HG03064 (cell line): ENCODE data around the gene DUOXA1.
"Not testable (repeated sequence)": the region's sequence is repeated elsewhere in the genome, so short reads cannot be mapped to it uniquely, and the experiment has no call there.

Source experiments
- ATAC-seq: cut with Tn5 transposase; IDR thresholded peaks from one replicate; pipeline ENCODE4 v1.9.1; 2021; ENCODE audit warnings: low read depth; ENCODE audit not compliant: unreplicated experiment

Gene DUOXA1

GRCh38 chr15:45151998-45152828 is 22.5 kb upstream of the DUOXA1 start:
- ATAC-seq: no peak

DNA sequence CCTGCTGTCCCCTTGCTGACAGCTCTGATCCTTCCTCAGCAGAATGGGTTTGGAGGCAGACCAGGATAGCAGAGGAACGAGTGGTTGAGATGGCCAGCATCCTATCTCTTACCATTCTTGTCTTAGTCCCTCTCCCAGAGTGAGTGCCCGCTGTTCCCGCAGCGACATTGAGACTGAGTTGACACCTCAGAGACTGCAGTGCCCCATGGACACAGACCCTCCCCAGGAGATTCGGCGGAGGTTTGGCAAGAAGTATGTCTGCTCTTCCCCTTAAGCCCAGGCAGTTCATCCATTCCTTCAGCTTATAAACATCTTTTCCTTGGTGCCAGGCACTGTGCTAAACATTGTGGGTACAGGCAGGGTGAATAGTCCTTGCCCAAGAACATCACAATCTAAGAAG is 21.3 kb upstream of the DUOXA1 start:
- ATAC-seq: no peak

DNA sequence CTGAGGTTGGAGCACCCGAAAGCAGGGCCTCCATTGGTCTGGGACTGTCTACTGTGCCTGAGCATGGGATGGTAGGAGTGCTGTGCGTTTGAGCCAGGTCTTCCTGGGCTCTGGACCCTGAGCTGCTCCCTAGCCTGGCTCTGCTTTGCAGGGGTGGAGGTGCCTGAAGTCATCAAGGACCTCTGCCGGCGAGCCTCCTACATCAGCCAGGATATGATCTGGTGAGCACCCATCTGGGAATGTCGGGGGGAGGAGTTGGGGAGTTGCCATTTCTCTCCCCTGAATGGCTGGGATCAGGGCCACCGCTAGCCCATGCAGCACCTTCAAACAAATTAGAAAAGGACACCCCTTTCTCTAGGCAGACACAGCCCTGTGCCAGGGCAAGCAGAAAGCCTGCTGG is 20.8 kb upstream of the DUOXA1 start:
- no peak for ATAC-seq

DNA sequence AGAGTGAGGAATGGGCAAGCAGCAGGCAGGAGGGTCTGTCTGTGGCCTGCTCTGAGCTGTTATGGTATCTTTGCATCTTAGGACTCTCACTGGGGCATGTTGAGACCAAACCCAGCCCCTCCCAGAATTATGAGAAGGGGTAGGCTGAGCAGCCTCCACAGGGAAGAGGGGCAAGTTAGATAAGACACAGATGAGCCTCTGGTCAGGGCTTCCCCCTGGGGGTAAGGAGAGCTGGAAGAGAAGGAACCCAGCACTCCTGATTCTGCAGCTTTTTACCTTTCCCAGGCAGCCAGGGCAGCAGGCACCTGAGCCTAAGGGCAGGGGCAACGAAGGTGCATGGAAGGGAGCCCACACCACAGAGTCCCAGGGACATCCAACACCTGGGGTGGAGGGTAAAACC is 19.4 kb upstream of the DUOXA1 start:
- ATAC-seq: no peak

- ATAC-seq: no peak
Observed at GRCh38 chr15:45148076-45149059, 18.7 kb upstream of the DUOXA1 start.

DNA sequence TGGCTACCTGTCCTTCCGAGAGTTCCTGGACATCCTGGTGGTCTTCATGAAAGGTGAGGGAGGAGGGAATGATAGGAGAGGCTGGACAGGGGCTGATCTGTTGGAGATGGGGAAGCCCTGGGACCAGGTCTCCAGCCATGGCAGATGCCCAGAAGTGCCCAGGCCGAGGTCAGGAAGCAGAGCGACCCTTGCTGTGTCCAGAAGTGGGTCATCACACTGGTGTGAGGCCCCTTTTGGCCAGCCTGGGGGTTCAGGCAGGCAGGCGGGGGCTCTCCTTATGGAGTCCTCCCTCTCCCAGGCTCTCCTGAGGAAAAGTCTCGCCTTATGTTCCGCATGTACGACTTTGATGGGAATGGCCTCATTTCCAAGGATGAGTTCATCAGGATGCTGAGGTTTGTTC is 17.9 kb upstream of the DUOXA1 start:
- ATAC-seq: no peak

DNA sequence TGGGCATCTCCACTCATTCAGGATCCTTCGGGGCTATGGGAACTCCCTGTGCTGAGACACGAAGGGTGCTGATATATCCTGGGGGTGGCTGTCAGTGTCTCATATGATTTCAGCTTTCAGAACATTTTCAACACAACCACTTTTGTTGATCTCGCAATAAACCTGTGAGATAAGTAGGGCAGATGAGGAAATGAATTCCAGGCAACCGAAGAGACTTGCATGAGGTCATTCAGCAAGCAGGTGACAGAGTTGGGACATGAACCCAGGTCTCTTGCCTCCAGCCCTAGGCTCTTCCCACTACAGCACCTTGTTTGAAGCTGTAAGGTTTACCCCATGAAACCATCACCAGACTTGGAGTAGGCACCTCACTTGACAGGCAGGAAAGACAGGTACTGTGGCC is 16.7 kb upstream of the DUOXA1 start:
- ATAC-seq: no peak

- ATAC-seq: no peak
Observed at GRCh38 chr15:45144775-45145174, 15.1 kb upstream of the DUOXA1 start.

DNA sequence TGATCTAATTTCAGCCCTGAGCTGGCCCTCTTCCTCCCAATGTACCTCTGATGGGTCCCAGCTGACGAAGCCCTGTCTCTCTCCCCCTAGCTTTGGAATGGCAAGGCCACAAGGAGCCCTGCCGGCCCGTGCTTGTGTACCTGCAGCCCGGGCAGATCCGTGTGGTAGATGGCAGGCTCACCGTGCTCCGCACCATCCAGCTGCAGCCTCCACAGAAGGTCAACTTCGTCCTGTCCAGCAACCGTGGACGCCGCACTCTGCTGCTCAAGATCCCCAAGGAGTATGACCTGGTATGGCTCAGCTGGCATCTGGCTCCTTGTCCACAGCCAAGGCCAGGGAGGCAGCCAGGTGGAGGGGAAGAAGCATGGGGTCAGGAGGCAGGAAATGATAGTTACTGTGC is 14.3 kb upstream of the DUOXA1 start:
- ATAC-seq: no peak

DNA sequence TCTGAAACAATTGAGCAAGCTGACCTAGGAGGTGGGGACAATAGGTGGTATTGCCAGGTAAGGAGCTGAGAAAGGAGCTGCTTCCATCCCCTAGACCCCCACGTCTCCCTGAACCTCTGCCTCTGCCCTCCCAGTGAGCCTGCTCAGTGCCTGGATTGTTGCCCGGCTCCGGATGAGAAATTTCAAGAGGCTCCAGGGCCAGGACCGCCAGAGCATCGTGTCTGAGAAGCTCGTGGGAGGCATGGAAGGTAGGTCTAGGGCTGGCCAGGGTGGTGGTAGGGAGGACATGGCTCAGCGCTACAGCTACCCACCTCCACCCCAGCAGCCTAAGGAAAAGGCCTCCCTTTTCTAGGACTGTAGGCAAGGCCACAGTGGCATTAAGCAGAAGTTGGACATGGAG is 13.4 kb upstream of the DUOXA1 start:
- no peak for ATAC-seq

DNA sequence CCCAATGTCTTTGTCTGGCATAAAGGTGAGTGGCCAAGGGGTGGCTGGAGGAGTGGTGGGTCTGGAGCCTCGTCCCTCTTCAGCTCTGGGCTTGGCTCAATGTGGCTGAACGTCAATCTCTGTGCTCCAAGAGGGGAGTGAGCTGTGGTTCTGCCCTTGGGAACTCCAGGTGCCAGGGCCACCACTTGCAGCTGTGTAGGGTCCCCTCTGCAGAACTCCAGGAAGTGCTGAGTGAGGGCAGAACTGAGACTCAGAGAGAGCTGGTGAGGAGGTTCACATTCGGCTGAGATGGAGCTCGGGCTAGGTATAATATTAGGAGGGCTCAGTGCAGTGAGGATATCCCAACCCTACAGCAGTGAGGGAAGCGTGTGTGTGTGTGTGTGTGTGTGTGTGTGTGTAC is 11.7 kb upstream of the DUOXA1 start:
- ATAC-seq: no peak

DNA sequence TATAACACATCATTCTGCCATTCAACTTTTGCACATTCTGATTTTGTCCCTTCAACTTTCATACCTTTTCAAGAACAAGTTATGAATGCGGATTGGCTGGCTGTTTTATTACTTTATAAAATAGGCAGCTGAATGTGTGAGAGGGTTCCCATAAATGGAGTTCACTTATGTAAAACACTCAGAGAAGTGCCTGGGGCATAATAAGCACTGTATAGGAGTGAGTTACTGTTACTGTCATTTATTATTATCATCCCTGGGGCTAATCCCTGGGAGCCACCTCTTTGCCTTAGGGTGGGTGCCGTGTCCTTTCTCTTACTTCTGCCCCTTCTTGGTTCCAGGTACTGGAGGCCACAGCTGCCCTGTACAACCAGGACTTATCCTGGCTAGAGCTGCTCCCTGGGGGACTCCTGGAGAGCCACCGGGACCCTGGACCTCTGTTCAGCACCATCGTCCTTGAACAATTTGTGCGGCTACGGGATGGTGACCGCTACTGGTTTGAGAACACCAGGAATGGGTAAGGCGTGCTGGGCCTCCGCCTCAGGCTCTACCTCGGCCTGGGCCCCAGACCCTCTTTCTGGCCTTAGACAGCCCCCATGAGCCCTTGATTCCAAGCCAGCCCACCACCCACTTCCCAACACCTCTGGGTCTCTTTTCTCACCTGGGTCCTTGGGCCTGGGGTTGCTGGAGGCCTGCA is 11.0 kb upstream of the DUOXA1 start:
- no peak for ATAC-seq

DNA sequence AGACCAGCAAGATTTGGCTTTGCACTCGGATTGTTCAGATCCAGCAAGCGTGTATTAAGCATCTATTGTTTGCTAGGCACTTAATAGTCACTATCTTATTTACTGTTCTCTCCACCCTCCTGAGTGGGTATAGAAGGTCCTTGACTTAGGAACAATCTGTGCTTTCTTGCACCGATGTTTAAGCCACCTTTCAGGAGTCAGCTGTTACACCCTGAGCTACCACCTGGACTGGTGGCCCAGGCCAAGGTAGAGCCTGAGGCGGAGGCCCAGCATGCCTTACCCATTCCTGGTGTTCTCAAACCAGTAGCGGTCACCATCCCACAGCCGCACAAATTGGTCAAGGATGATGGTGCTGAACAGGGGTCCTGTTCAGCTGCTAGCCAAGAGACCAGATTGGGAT is 10.1 kb upstream of the DUOXA1 start:
- ATAC-seq: no peak

DNA sequence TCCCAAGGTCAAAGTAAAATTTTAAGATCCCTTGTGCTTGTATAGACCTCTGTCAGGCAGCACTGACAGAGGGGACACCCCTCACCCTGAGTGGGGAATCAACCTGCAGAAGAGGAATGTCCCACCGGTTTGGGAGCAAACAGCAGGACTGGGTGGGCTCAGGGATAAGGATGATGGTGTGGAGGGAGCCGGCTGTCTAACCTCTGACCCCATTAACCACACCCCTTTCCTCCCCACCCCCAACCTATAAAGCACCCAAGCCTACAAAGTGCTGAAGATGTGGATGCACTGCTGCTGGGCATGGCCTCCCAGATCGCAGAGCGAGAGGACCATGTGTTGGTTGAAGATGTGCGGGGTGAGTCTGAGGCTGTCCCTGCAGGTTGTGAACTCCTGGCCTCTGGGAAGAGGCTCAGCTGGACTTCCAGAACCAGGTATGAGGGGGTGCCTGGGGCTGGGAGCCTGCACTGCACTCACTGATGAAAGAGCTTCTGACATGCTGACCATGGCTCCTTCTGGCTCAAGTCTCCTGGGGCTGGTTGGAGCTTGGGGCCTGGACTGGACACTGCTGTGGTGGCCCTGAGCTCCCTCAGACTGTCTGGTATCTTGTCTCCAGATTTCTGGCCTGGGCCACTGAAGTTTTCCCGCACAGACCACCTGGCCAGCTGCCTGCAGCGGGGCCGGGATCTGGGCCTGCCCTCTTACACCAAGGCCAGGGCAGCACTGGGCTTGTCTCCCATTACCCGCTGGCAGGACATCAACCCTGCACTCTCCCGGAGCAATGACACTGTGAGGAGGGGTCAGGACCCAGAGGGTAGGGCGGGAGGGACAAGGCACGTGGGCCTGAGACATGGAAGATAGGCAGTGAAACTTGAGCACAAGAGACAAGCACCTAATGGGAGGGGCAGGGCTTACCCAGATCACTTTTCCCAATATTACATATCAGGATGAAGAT is 9.4 kb upstream of the DUOXA1 start:
- ATAC-seq: no peak

DNA sequence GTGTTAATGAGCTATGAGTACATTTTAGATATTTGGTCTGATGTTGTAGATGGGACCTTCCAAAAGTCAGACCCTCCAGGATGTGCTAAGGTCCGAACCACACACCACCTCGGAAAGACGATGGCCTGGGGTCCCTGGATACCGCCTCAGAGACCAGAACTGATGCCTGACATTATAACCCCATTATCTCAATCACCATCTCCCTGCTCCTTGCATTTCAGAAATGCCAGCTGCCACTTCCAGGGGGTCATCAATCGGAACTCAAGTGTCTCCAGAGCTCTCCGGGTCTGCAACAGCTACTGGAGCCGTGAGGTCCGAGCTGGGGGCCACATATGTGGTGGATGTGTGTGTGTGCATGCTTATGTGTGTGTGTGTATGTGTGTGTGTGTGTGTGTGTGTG is 8.0 kb upstream of the DUOXA1 start:
- ATAC-seq: no peak

GRCh38 chr15:45136378-45136764 is 6.7 kb upstream of the DUOXA1 start:
- no peak for ATAC-seq

DNA sequence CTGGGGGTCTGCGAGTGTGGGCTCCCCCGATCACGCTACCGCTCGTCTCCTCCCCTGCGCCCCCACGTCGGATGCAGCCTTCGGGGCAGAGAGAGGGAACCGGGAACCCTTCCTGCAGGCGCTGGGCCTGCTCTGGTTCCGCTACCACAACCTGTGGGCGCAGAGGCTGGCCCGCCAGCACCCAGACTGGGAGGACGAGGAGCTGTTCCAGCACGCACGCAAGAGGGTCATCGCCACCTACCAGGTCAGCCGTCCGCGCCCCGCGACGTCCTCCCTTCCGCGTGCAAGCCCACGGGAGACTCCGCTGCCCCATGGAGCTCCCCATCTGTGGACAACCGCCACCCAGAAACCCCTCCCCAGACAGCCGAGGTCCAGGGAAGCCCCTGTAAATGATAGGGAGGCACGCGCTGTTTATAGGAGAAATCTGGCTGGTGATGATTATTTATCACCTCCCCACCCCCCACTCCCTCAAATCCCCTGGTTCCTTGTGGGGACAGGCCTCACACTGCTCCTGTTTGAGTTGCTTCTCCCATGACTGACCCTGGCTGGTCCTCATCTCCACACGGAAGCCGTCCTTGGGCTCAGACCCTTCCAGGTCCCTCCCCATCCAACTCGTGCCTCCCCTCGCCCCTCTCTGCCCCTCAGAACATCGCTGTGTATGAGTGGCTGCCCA is 6.2 kb upstream of the DUOXA1 start:
- not testable (repeated sequence) for ATAC-seq

- ATAC-seq: no peak
Observed at GRCh38 chr15:45134682-45135604, 5.3 kb upstream of the DUOXA1 start.
